ENCODE measurements around the gene TPSB2. TPM values are rescaled to one million over a fixed set of nuclear protein-coding genes. Genes with fewer than 3 reads are reported as not detected.
"Not testable (repeated sequence)": the region's sequence is repeated elsewhere in the genome, so short reads cannot be mapped to it uniquely, and the experiment has no call there.

Gene TPSB2
- total RNA-seq, 4 donors from 2014 or later: 10.5 to 158 (median 40.1) TPM

DNA sequence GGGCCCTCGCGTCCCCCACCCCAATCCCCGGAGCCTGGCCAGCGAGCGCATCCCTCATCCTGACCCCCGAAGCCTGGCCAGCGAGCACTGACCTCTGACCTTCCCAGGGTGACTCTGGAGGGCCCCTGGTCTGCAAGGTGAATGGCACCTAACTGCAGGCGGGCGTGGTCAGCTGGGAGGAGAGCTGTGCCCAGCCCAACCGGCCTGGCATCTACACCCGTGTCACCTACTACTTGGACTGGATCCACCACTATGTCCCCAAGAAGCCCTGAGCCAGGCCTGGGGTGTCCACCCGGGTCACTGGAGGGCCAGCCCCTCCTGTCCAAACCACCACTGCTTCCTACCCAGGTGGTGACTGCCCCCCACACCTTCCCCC lies 28.2 kb upstream of the TPSB2 start:
- WGBS, 2 donors: 57 to 68% methylated on average over 5 to 9 of the region's 12 CpGs
- intact Hi-C loops (cut with DNase I; ENCODE audit: low total_unique reads): no loop called here
- DNase-seq (ENCODE audit: low spot score in 2 of 2): no peak
- no peak overlapping the region for H3K4me3 ChIP-seq (ENCODE audit: low read depth, poor library complexity, severe bottlenecking)
- no peak for TF ChIP-seq POLR2A (IDR thresholded peaks at IDR 0.05)

DNA sequence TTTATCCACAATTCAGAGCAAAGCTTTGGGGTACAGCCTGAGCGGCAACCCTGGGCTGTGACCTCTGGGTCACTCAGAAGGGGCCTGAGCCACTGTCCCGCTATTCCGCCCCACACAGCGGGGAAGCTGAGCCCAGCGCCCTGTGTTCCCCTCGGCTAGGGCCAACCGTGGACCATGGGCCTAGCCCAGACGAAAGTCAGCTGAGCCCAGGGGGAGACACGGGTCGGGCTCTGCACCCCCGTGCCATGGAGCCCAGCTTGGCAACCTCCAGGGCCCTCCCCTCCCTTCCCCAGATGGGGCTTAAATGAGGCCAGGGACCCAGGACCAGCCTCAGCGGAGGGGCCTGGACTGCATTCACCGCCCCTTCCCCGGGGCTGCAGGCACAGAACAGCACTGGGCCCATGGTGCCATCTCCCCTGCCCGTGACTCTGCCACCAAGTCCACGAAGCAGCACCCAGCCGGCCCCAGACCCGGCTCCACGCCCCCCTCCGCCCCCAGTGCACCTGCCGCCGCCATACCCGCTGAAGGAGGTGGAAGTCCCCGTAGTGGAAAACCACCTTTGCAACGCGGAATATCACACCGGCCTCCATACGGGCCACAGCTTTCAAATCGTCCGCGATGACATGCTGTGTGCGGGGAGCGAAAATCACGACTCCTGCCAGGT lies 27.7 kb upstream of the TPSB2 start:
- intact Hi-C loops (cut with DNase I; ENCODE audit: low total_unique reads): no loop called here
- DNase-seq (ENCODE audit: low spot score in 2 of 2): no peak
- TF ChIP-seq POLR2A (IDR thresholded peaks at IDR 0.05): no peak
- TF ChIP-seq, protein P1, sequence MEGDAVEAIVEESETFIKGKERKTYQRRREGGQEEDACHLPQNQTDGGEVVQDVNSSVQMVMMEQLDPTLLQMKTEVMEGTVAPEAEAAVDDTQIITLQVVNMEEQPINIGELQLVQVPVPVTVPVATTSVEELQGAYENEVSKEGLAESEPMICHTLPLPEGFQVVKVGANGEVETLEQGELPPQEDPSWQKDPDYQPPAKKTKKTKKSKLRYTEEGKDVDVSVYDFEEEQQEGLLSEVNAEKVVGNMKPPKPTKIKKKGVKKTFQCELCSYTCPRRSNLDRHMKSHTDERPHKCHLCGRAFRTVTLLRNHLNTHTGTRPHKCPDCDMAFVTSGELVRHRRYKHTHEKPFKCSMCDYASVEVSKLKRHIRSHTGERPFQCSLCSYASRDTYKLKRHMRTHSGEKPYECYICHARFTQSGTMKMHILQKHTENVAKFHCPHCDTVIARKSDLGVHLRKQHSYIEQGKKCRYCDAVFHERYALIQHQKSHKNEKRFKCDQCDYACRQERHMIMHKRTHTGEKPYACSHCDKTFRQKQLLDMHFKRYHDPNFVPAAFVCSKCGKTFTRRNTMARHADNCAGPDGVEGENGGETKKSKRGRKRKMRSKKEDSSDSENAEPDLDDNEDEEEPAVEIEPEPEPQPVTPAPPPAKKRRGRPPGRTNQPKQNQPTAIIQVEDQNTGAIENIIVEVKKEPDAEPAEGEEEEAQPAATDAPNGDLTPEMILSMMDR (IDR thresholded peaks at IDR 0.05): no peak
- H3K4me3 ChIP-seq (ENCODE audit: low read depth, poor library complexity, severe bottlenecking): no peak overlapping the region
- WGBS, 2 donors: 73 to 81% methylated on average over 25 to 34 of the region's 34 CpGs

DNA sequence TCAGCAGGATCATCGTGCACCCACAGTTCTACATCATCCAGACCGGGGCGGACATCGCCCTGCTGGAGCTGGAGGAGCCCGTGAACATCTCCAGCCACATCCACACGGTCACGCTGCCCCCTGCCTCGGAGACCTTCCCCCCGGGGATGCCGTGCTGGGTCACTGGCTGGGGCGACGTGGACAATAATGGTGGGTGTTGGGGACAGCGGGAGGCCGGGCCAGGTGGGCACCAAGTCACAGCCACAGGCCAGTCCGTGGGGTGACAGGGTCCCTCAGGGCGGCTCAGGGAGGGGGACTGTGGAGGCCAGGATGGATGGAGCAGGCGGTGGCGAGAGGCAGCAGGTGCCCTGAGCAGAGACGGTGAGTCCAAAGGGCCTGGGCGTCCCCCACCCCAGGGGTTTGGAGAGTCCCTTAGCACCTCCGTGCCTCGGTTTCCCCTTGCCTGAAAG lies 26.9 kb upstream of the TPSB2 start:
- TF ChIP-seq, protein P1 (IDR thresholded peaks at IDR 0.05): no peak
- TF ChIP-seq POLR2A (IDR thresholded peaks at IDR 0.05): no peak
- no peak for DNase-seq (ENCODE audit: low spot score in 2 of 2)
- H3K4me3 ChIP-seq (ENCODE audit: low read depth, poor library complexity, severe bottlenecking): no peak overlapping the region
- 62 to 80% methylated on average over 22 of the region's 22 CpGs for WGBS, 2 donors
- intact Hi-C loops (cut with DNase I; ENCODE audit: low total_unique reads): no loop called here

DNA sequence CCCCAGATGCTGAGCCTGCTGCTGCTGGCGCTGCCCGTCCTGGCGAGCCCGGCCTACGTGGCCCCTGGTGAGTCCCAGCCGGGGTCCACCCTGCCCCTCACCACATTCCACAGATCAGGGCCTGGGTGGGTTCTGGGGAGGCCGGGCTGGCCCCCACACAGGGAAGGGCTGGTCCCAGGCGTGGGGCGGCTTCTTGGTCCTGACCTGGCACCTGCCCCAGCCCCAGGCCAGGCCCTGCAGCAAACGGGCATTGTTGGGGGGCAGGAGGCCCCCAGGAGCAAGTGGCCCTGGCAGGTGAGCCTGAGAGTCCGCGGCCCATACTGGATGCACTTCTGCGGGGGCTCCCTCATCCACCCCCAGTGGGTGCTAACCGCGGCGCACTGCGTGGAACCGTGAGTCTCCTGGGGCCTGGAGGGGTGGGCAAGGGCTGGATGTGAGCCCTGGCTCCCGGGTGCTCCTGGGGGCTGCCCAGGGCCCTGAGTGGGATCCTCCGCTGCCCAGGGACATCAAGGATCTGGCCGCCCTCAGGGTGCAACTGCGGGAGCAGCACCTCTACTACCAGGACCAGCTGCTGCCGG lies 26.4 kb upstream of the TPSB2 start:
- not testable (repeated sequence) for H3K4me3 ChIP-seq (ENCODE audit: low read depth, poor library complexity, severe bottlenecking)
- peak in 1 of 2 donors; percentile 70 for DNase-seq (ENCODE audit: low spot score in 2 of 2)
- 52 to 75% methylated on average over 4 to 8 of the region's 23 CpGs for WGBS, 2 donors

GRCh38 chr16:1255276-1256122 lies 25.5 kb upstream of the TPSB2 start, which contains the start of gene TPSD1:
TSS of gene TPSD1 (plus strand) at chr16:1256069. CDS start at chr16:1256281, 212 bp downstream.
- WGBS, 2 donors: 45 to 59% methylated on average over 5 to 25 of the region's 26 CpGs
- H3K4me3 ChIP-seq (ENCODE audit: low read depth, poor library complexity, severe bottlenecking); intact Hi-C loops (cut with DNase I; ENCODE audit: low total_unique reads): not testable (repeated sequence)
- peak in 1 of 2 donors; percentile 76 for DNase-seq (ENCODE audit: low spot score in 2 of 2)

More for the DNA sequence above, 26.4 kb upstream of the TPSB2 start:
- intact Hi-C loops (cut with DNase I; ENCODE audit: low total_unique reads): not testable (repeated sequence)

DNA sequence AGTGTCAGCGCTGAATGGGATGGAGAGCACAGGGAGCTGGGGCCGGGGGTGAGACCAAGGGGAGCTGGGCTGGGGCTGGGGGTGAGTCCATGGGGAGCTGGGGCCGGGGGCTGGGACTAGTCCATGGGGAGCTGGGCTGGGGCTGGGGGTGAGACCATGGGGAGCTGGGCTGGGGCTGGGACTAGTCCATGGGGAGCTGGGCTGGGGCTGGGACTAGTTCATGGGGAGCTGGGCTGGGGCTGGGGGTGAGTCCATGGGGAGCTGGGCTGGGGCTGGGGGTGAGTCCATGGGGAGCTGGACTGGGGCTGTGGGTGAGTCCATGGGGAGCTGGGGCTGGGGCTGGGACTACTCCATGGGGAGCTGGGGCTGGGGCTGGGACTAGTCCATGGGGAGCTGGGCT lies 24.8 kb upstream of the TPSB2 start:
- H3K4me3 ChIP-seq (ENCODE audit: low read depth, poor library complexity, severe bottlenecking); intact Hi-C loops (cut with DNase I; ENCODE audit: low total_unique reads); DNase-seq (ENCODE audit: low spot score in 2 of 2): not testable (repeated sequence)
- 80% methylated on average over 1 of the region's 3 CpGs; no CpG with 5 or more reads in 1 of the 2 donors for WGBS, 2 donors

- H3K4me3 ChIP-seq (ENCODE audit: low read depth, poor library complexity, severe bottlenecking); DNase-seq (ENCODE audit: low spot score in 2 of 2); intact Hi-C loops (cut with DNase I; ENCODE audit: low total_unique reads): not testable (repeated sequence)
- no CpG with 5 or more reads among the region's 47 CpGs for WGBS, 2 donors
These were observed 23.8 kb upstream of the TPSB2 start for GRCh38 chr16:1253701-1254364.

- WGBS, 2 donors: 20% methylated on average over 1 of the region's 43 CpGs; no CpG with 5 or more reads in 1 of the 2 donors
- intact Hi-C loops (cut with DNase I; ENCODE audit: low total_unique reads); H3K4me3 ChIP-seq (ENCODE audit: low read depth, poor library complexity, severe bottlenecking); DNase-seq (ENCODE audit: low spot score in 2 of 2): not testable (repeated sequence)
These were observed 19.2 kb upstream of the TPSB2 start for GRCh38 chr16:1249031-1249755.

DNA sequence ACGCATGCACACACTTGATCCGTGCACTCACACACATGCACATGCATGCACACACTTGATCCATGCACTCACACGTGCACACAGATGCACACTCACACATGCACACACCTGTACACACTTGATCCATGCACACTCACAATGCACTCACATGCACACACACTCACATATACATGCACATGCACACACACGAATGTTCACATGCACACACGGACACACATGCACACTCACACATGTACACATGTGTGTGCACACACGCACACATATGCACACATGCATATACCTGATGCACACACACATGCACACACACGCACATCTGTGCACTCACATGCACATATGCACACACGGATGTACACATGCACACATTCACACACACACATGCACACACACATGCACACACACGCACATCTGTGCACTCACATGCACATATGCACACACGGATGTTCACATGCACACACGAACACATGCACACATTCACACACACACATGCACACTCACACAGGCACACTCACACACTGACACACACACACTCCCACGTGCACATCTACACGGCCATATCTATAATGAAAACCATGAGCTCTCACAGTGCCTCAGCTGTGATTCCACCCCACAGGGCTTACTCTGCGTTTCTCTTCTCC lies 18.0 kb upstream of the TPSB2 start:
- H3K4me3 ChIP-seq (ENCODE audit: low read depth, poor library complexity, severe bottlenecking); intact Hi-C loops (cut with DNase I; ENCODE audit: low total_unique reads); DNase-seq (ENCODE audit: low spot score in 2 of 2): not testable (repeated sequence)
- WGBS, 2 donors: 79% methylated on average over 12 to 13 of the region's 14 CpGs

Data from lower leg skin (tissue), 4 donors.